Measurements from ENCODE around the gene C5orf15.

Gene C5orf15

DNA sequence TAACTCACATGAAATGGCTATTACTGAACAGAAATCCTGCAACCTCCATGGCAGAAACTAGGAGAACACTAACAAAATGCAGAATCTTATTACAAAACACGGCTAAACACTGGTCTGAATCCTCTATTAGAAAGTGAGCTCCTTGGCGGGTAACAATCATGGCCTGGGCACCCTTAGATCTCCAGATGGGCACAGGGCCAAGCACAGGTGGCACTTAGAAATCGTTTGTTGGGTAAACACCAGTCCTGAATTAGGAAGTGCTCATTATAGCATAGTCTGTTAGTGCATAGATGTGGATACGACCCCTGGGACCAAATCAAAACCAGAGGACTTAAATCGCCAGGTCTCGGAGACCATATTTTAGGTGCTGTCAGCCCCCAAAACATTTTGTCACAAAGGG is 22.0 kb upstream of the C5orf15 start:
- Histone ChIP-seq H3K9me3 (ENCODE audit: low read length) (no peaks in the 10 kb centered on the region), H3K36me3 (ENCODE audit: insufficient read depth, low read length) (peaks cover 60% of the 10 kb centered on the region), H3K27me3 (ENCODE audit: insufficient read depth, low read length) (no peaks in the 10 kb centered on the region), H3K4me2 (ENCODE audit: low read length) (peak overlapping the region; percentile 38; the same call in 1 of the 2 replicates), H3K4me1 (ENCODE audit: insufficient read depth, low read length, severe bottlenecking) (peaks cover 67% of the 10 kb centered on the region), H4K20me1 (ENCODE audit: insufficient read depth, low read length) (no peaks in the 10 kb centered on the region), H2AFZ (ENCODE audit: low read length) (no peak overlapping the region), H3K27ac (ENCODE audit: low read depth, low read length, poor library complexity, severe bottlenecking) (peak overlapping the region; percentile 89), H3K4me3 (ENCODE audit: low read depth, low read length, poor library complexity, severe bottlenecking) (no peak overlapping the region), H3K9me2 (ENCODE audit: low read depth, low read length) (no peaks in the 10 kb centered on the region), H3K79me2 (ENCODE audit: insufficient read depth, low read length) (peaks cover 30% of the 10 kb centered on the region), H3F3A (ENCODE audit: insufficient read depth, low read length) (0 out of 2 replicates have a peak, but pooled peaks cover 4% of the 10 kb centered on the region), H3K9ac (ENCODE audit: low read length) (peak overlapping the region; percentile 38; the same call in 1 of the 2 replicates)
- TF ChIP-seq, protein P1, sequence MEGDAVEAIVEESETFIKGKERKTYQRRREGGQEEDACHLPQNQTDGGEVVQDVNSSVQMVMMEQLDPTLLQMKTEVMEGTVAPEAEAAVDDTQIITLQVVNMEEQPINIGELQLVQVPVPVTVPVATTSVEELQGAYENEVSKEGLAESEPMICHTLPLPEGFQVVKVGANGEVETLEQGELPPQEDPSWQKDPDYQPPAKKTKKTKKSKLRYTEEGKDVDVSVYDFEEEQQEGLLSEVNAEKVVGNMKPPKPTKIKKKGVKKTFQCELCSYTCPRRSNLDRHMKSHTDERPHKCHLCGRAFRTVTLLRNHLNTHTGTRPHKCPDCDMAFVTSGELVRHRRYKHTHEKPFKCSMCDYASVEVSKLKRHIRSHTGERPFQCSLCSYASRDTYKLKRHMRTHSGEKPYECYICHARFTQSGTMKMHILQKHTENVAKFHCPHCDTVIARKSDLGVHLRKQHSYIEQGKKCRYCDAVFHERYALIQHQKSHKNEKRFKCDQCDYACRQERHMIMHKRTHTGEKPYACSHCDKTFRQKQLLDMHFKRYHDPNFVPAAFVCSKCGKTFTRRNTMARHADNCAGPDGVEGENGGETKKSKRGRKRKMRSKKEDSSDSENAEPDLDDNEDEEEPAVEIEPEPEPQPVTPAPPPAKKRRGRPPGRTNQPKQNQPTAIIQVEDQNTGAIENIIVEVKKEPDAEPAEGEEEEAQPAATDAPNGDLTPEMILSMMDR (IDR thresholded peaks at IDR 0.05; ENCODE audit: low read length) = no peak
- TF ChIP-seq EZH2 (IDR thresholded peaks at IDR 0.05; ENCODE audit: borderline replicate concordance, low read length) = no peak

DNA sequence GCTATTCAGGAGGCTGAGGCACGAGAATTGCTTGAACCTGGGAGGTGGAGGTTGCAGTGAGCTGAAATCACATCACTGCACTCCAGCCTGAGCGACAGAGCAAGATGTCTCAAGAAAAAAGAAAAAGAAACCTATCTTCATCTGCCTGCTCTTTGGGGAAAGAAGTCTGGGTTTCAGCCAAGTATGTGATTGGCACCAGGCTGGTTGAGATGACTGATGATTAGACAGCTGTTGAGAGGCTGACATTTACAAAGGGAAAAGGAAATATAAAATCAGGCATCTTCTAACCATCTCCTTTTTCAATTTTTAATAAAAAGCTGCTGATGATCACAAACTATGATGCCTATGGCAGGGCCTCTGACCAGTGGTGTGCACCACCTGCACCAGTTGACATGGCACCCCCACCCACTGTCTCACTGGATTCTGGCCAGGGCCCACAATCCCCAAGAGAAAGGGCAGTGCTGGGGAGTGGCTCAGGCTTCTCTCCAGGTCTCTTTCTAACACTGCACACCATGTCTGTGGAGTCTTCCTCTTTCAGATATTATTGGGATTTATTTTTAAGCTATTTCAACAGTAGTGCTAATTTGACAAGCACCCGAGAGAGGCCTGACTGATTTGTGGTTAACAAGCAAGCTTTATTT is 17.2 kb upstream of the C5orf15 start:
- Histone ChIP-seq H3K9me2 (ENCODE audit: low read depth, low read length) (no peaks in the 10 kb centered on the region), H3K79me2 (ENCODE audit: insufficient read depth, low read length) (no peaks in the 10 kb centered on the region), H3F3A (ENCODE audit: insufficient read depth, low read length) (no peaks in the 10 kb centered on the region), H3K4me1 (ENCODE audit: insufficient read depth, low read length, severe bottlenecking) (peaks cover 21% of the 10 kb centered on the region), H3K27ac (ENCODE audit: low read depth, low read length, poor library complexity, severe bottlenecking) (peak overlapping the region; percentile 21), H3K9me3 (ENCODE audit: low read length) (no peaks in the 10 kb centered on the region), H3K9ac (ENCODE audit: low read length) (no peak overlapping the region), H3K36me3 (ENCODE audit: insufficient read depth, low read length) (peaks cover 90% of the 10 kb centered on the region), H3K27me3 (ENCODE audit: insufficient read depth, low read length) (no peaks in the 10 kb centered on the region), H3K4me2 (ENCODE audit: low read length) (no peak overlapping the region), H4K20me1 (ENCODE audit: insufficient read depth, low read length) (no peaks in the 10 kb centered on the region), H3K4me3 (ENCODE audit: low read depth, low read length, poor library complexity, severe bottlenecking) (no peak overlapping the region), H2AFZ (ENCODE audit: low read length) (no peak overlapping the region)
- TF ChIP-seq EZH2 (IDR thresholded peaks at IDR 0.05; ENCODE audit: borderline replicate concordance, low read length) = no peak
- TF ChIP-seq, protein P1 (IDR thresholded peaks at IDR 0.05; ENCODE audit: low read length) = no peak

DNA sequence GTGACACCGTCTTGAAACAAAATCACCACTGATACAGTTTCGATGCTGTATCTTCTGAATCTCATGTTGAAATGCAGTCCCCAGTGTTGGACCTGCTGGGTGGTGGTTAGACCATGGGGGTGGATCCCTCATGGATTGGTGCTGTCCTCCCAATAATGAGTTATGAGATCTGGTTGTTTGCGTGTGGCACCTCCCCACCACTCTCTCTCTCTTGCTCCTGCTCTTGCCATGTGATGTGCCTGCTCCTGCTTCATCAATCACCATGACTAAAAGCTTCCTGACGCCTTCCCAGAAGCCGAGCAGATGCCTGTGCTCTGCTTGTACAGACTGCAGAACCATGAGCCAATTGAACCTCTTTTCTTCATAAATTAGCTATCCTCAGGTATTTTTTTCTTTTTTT is 15.2 kb upstream of the C5orf15 start:
- peaks cover 84% of the 10 kb centered on the region for H3K36me3 ChIP-seq (ENCODE audit: insufficient read depth, low read length)
- no peaks in the 10 kb centered on the region for H3K27me3 ChIP-seq (ENCODE audit: insufficient read depth, low read length)
- H3K27ac ChIP-seq (ENCODE audit: low read depth, low read length, poor library complexity, severe bottlenecking) = no peak overlapping the region
- H4K20me1 ChIP-seq (ENCODE audit: insufficient read depth, low read length) = no peaks in the 10 kb centered on the region
- H3K4me1 ChIP-seq (ENCODE audit: insufficient read depth, low read length, severe bottlenecking) = peaks cover 12% of the 10 kb centered on the region
- no peak overlapping the region for H3K4me3 ChIP-seq (ENCODE audit: low read depth, low read length, poor library complexity, severe bottlenecking)
- no peaks in the 10 kb centered on the region for H3F3A ChIP-seq (ENCODE audit: insufficient read depth, low read length)
- no peaks in the 10 kb centered on the region for H3K9me2 ChIP-seq (ENCODE audit: low read depth, low read length)
- no peak overlapping the region for H3K4me2 ChIP-seq (ENCODE audit: low read length)
- no peak overlapping the region for H3K9ac ChIP-seq (ENCODE audit: low read length)
- no peaks in the 10 kb centered on the region for H3K9me3 ChIP-seq (ENCODE audit: low read length)
- TF ChIP-seq, protein P1 (IDR thresholded peaks at IDR 0.05; ENCODE audit: low read length) = no peak
- TF ChIP-seq EZH2 (IDR thresholded peaks at IDR 0.05; ENCODE audit: borderline replicate concordance, low read length) = no peak
- no peaks in the 10 kb centered on the region for H3K79me2 ChIP-seq (ENCODE audit: insufficient read depth, low read length)
- H2AFZ ChIP-seq (ENCODE audit: low read length) = no peak overlapping the region

Measured in OCI-LY1 (cell line).